Measurements from ENCODE around the gene CNNM4.
A peak's percentile ranks its signal among the peaks of the same experiment; 100 is the strongest.

Gene CNNM4

GRCh38 chr2:96847586-96847985 is 86.9 kb downstream of the CNNM4 start:
- peaks cover 2% of the 10 kb centered on the region for H3K4me1 ChIP-seq (ENCODE audit: insufficient read depth, insufficient read length)
- H3K4me3 ChIP-seq (ENCODE audit: insufficient read length, low read depth) = no peak overlapping the region
- H3K9ac ChIP-seq (ENCODE audit: insufficient read length, low read depth) = no peak overlapping the region
- H3K9me3 ChIP-seq (ENCODE audit: insufficient read depth, low read length) = no peaks in the 10 kb centered on the region
- peaks cover 50% of the 10 kb centered on the region for H3K36me3 ChIP-seq (ENCODE audit: insufficient read depth, insufficient read length, low read length)
- DNase-seq (ENCODE audit: low read depth, low spot score) = no peak
- TF ChIP-seq SUZ12 (IDR thresholded peaks at IDR 0.05; ENCODE audit: extremely low read depth, insufficient read depth, insufficient read length) = no peak
- TF ChIP-seq ZNF274 (IDR thresholded peaks at IDR 0.05; ENCODE audit: low read depth, low read length) = no peak
- no peak for TF ChIP-seq YY1 (IDR thresholded peaks at IDR 0.05; ENCODE audit: insufficient read depth, insufficient read length)
- H3K27me3 ChIP-seq (ENCODE audit: insufficient read depth, insufficient read length) = no peaks in the 10 kb centered on the region

GRCh38 chr2:96848264-96848663 is 87.6 kb downstream of the CNNM4 start:
- no peak for DNase-seq (ENCODE audit: low read depth, low spot score)
- peak overlapping the region; percentile 32 for H3K9ac ChIP-seq (ENCODE audit: insufficient read length, low read depth)
- no peak overlapping the region for H3K4me3 ChIP-seq (ENCODE audit: insufficient read length, low read depth)
- peaks cover 2% of the 10 kb centered on the region for H3K4me1 ChIP-seq (ENCODE audit: insufficient read depth, insufficient read length)
- H3K36me3 ChIP-seq (ENCODE audit: insufficient read depth, insufficient read length, low read length) = peaks cover 56% of the 10 kb centered on the region
- H3K9me3 ChIP-seq (ENCODE audit: insufficient read depth, low read length) = no peaks in the 10 kb centered on the region
- no peaks in the 10 kb centered on the region for H3K27me3 ChIP-seq (ENCODE audit: insufficient read depth, insufficient read length)
- TF ChIP-seq ZNF274 (IDR thresholded peaks at IDR 0.05; ENCODE audit: low read depth, low read length) (no peak), SUZ12 (IDR thresholded peaks at IDR 0.05; ENCODE audit: extremely low read depth, insufficient read depth, insufficient read length) (no peak), YY1 (IDR thresholded peaks at IDR 0.05; ENCODE audit: insufficient read depth, insufficient read length) (no peak)

- Histone ChIP-seq H3K9me3 (ENCODE audit: insufficient read depth, low read length) (no peaks in the 10 kb centered on the region), H3K27me3 (ENCODE audit: insufficient read depth, insufficient read length) (no peaks in the 10 kb centered on the region), H3K9ac (ENCODE audit: insufficient read length, low read depth) (no peak overlapping the region), H3K36me3 (ENCODE audit: insufficient read depth, insufficient read length, low read length) (peaks cover 53% of the 10 kb centered on the region), H3K4me1 (ENCODE audit: insufficient read depth, insufficient read length) (peaks cover 10% of the 10 kb centered on the region), H3K4me3 (ENCODE audit: insufficient read length, low read depth) (no peak overlapping the region)
- DNase-seq (ENCODE audit: low read depth, low spot score) = no peak
- TF ChIP-seq SUZ12 (IDR thresholded peaks at IDR 0.05; ENCODE audit: extremely low read depth, insufficient read depth, insufficient read length) (no peak), YY1 (IDR thresholded peaks at IDR 0.05; ENCODE audit: insufficient read depth, insufficient read length) (no peak), ZNF274 (IDR thresholded peaks at IDR 0.05; ENCODE audit: low read depth, low read length) (no peak)
Observed at GRCh38 chr2:96852667-96853066, 92.0 kb downstream of the CNNM4 start.

- no peaks in the 10 kb centered on the region for H3K27me3 ChIP-seq (ENCODE audit: insufficient read depth, insufficient read length)
- TF ChIP-seq SUZ12 (IDR thresholded peaks at IDR 0.05; ENCODE audit: extremely low read depth, insufficient read depth, insufficient read length) (no peak), YY1 (IDR thresholded peaks at IDR 0.05; ENCODE audit: insufficient read depth, insufficient read length) (no peak), ZNF274 (IDR thresholded peaks at IDR 0.05; ENCODE audit: low read depth, low read length) (no peak)
- no peak overlapping the region for H3K9ac ChIP-seq (ENCODE audit: insufficient read length, low read depth)
- no peak overlapping the region for H3K4me3 ChIP-seq (ENCODE audit: insufficient read length, low read depth)
- DNase-seq (ENCODE audit: low read depth, low spot score) = no peak
- H3K36me3 ChIP-seq (ENCODE audit: insufficient read depth, insufficient read length, low read length) = peaks cover 46% of the 10 kb centered on the region
- peaks cover 8% of the 10 kb centered on the region for H3K4me1 ChIP-seq (ENCODE audit: insufficient read depth, insufficient read length)
- no peaks in the 10 kb centered on the region for H3K9me3 ChIP-seq (ENCODE audit: insufficient read depth, low read length)
Observed at GRCh38 chr2:96853321-96853720, 92.6 kb downstream of the CNNM4 start.

GRCh38 chr2:96856776-96857666 is 96.3 kb downstream of the CNNM4 start:
- H3K27me3 ChIP-seq (ENCODE audit: insufficient read depth, insufficient read length) = no peaks in the 10 kb centered on the region
- TF ChIP-seq ZNF274 (IDR thresholded peaks at IDR 0.05; ENCODE audit: low read depth, low read length) = no peak
- TF ChIP-seq YY1 (IDR thresholded peaks at IDR 0.05; ENCODE audit: insufficient read depth, insufficient read length) = no peak
- no peak for TF ChIP-seq SUZ12 (IDR thresholded peaks at IDR 0.05; ENCODE audit: extremely low read depth, insufficient read depth, insufficient read length)
- H3K4me1 ChIP-seq (ENCODE audit: insufficient read depth, insufficient read length) = peaks cover 17% of the 10 kb centered on the region
- no peaks in the 10 kb centered on the region for H3K9me3 ChIP-seq (ENCODE audit: insufficient read depth, low read length)
- H3K9ac ChIP-seq (ENCODE audit: insufficient read length, low read depth) = peak overlapping the region; percentile 88
- DNase-seq (ENCODE audit: low read depth, low spot score) = no peak
- peak overlapping the region; percentile 73 for H3K4me3 ChIP-seq (ENCODE audit: insufficient read length, low read depth)
- H3K36me3 ChIP-seq (ENCODE audit: insufficient read depth, insufficient read length, low read length) = peaks cover 38% of the 10 kb centered on the region

- H3K4me1 ChIP-seq (ENCODE audit: insufficient read depth, insufficient read length) = peaks cover 17% of the 10 kb centered on the region
- no peaks in the 10 kb centered on the region for H3K27me3 ChIP-seq (ENCODE audit: insufficient read depth, insufficient read length)
- no peak for TF ChIP-seq SUZ12 (IDR thresholded peaks at IDR 0.05; ENCODE audit: extremely low read depth, insufficient read depth, insufficient read length)
- TF ChIP-seq YY1 (IDR thresholded peaks at IDR 0.05; ENCODE audit: insufficient read depth, insufficient read length) = peak; percentile 38
- H3K9ac ChIP-seq (ENCODE audit: insufficient read length, low read depth) = peak within 1 kb of the TSS; percentile 88
- DNase-seq (ENCODE audit: low read depth, low spot score) = peak; percentile 99
- H3K9me3 ChIP-seq (ENCODE audit: insufficient read depth, low read length) = no peaks in the 10 kb centered on the region
- peak within 1 kb of the TSS; percentile 73 for H3K4me3 ChIP-seq (ENCODE audit: insufficient read length, low read depth)
- H3K36me3 ChIP-seq (ENCODE audit: insufficient read depth, insufficient read length, low read length) = peaks cover 38% of the 10 kb centered on the region
Observed at GRCh38 chr2:96857667-96858372, 97.1 kb downstream of the CNNM4 start, which contains the start of gene ANKRD39. Gene ANKRD39 (minus strand): TSS chr2:96858016. CDS start chr2:96857987, 29 bp downstream.

- H3K4me3 ChIP-seq (ENCODE audit: insufficient read length, low read depth) = peak overlapping the region; percentile 44
- H3K4me1 ChIP-seq (ENCODE audit: insufficient read depth, insufficient read length) = peaks cover 17% of the 10 kb centered on the region
- H3K9ac ChIP-seq (ENCODE audit: insufficient read length, low read depth) = peak overlapping the region; percentile 88
- TF ChIP-seq ZNF274 (IDR thresholded peaks at IDR 0.05; ENCODE audit: low read depth, low read length) = no peak
- no peak for TF ChIP-seq SUZ12 (IDR thresholded peaks at IDR 0.05; ENCODE audit: extremely low read depth, insufficient read depth, insufficient read length)
- TF ChIP-seq YY1 (IDR thresholded peaks at IDR 0.05; ENCODE audit: insufficient read depth, insufficient read length) = no peak
- H3K27me3 ChIP-seq (ENCODE audit: insufficient read depth, insufficient read length) = no peaks in the 10 kb centered on the region
- peaks cover 42% of the 10 kb centered on the region for H3K36me3 ChIP-seq (ENCODE audit: insufficient read depth, insufficient read length, low read length)
- H3K9me3 ChIP-seq (ENCODE audit: insufficient read depth, low read length) = no peaks in the 10 kb centered on the region
- no peak for DNase-seq (ENCODE audit: low read depth, low spot score)
Observed at GRCh38 chr2:96859099-96859649, 98.5 kb downstream of the CNNM4 start.

All from NT2/D1 (cell line).